B cell (primary cell): ENCODE results near the gene TBC1D14.

Source experiments
- EZH2 ChIP-seq: IDR thresholded peaks from 2 replicates; pipeline ENCODE4 v1.6.1; 2012; ENCODE audit warnings: borderline replicate concordance, low read depth, mild to moderate bottlenecking, moderate library complexity, low read length; ENCODE audit not compliant: insufficient read depth, poor library complexity, severe bottlenecking
- TF ChIP-seq, protein P1 (sequence below): fragments of 200-600 bp; IDR thresholded peaks from one replicate; pipeline ENCODE4 v1.8.0; 2022; ENCODE audit warnings: antibody characterized with exemption, mild to moderate bottlenecking

DNA sequence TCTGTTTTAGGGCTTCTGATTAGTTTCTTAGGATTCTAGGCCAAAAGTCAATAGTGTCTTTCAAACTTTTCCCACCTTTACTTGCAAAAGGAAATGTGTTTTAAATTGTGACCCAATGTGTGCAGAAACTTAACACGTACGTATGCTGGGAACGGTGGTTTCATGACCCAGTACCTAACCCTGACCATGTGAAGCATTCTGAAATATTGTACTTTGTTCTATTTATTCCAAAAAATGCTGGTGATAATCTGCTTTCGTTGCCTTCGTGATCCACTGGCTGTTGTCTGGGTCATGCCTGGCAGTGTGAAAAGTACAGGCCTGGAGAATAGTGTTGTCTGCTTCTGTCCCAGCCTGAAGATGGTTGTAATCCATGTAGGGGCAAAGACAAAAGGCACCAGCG is 106.9 kb downstream of the TBC1D14 start:
- TF ChIP-seq, protein P1, sequence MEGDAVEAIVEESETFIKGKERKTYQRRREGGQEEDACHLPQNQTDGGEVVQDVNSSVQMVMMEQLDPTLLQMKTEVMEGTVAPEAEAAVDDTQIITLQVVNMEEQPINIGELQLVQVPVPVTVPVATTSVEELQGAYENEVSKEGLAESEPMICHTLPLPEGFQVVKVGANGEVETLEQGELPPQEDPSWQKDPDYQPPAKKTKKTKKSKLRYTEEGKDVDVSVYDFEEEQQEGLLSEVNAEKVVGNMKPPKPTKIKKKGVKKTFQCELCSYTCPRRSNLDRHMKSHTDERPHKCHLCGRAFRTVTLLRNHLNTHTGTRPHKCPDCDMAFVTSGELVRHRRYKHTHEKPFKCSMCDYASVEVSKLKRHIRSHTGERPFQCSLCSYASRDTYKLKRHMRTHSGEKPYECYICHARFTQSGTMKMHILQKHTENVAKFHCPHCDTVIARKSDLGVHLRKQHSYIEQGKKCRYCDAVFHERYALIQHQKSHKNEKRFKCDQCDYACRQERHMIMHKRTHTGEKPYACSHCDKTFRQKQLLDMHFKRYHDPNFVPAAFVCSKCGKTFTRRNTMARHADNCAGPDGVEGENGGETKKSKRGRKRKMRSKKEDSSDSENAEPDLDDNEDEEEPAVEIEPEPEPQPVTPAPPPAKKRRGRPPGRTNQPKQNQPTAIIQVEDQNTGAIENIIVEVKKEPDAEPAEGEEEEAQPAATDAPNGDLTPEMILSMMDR, result no peak
- no peak for TF ChIP-seq EZH2
